Liver (tissue), 3 donors: ENCODE results near the gene URM1.

Experiments
- CTCF ChIP-seq: fragments of 150-350 bp; IDR thresholded peaks from 2 replicates; pipeline ENCODE4 v1.5.1; 2017; ENCODE audit warnings: improper control_type of control experiment, low read depth, low read length; ENCODE audit not compliant: missing input control
- RAD21 ChIP-seq, 2 donors: IDR thresholded peaks; 2 replicates each; pipeline ENCODE4 v1.6.1; 2016; ENCODE audit warnings: antibody characterized with exemption in 2 of 2, mild to moderate bottlenecking in 2 of 2
- REST ChIP-seq: IDR thresholded peaks from 2 replicates; pipeline ENCODE4 v1.6.1; 2016; ENCODE audit warnings: antibody characterized with exemption, mild to moderate bottlenecking
- YY1 ChIP-seq: IDR thresholded peaks from 2 replicates; pipeline ENCODE4 v1.6.1; 2016; ENCODE audit warnings: antibody characterized with exemption, mild to moderate bottlenecking
- donor health status: healthy.
- donor health status: healthy.

- no peak for TF ChIP-seq CTCF
- no peak for TF ChIP-seq RAD21 (IDR thresholded peaks at IDR 0.05)
- TF ChIP-seq YY1 = no peak
- TF ChIP-seq REST = no peak
These were observed 40.4 kb downstream of the URM1 start for GRCh38 chr9:128411364-128412119.
